ENCODE results near the gene TFDP2. TPM values are rescaled to one million over a fixed set of nuclear protein-coding genes. Genes with fewer than 3 reads are reported as not detected.

The TFDP2 gene
- total RNA-seq, 4 donors from 2014 or later, result 21.6 to 58.7 (median 44.1) TPM

- Histone ChIP-seq H3K27ac (peak overlapping the region; percentile 75), H3K4me1 (peaks cover 19% of the 10 kb centered on the region), H3K9me3 (no peaks in the 10 kb centered on the region), H3K27me3 (no peaks in the 10 kb centered on the region), H3K36me3 (peaks cover 11% of the 10 kb centered on the region), H3K4me3 (no peak overlapping the region)
- TF ChIP-seq POLR2A (IDR thresholded peaks at IDR 0.05) (no peak), CTCF (IDR thresholded peaks at IDR 0.05) (no peak), EP300 (IDR thresholded peaks at IDR 0.05) (no peak), POLR2AphosphoS5 (IDR thresholded peaks at IDR 0.05) (no peak)
- 35% methylated on average over 3 of the region's 3 CpGs for WGBS
- no peak for DNase-seq (ENCODE audit: low spot score in 2 of 2)
Measured at GRCh38 chr3:141960731-141961130, 188.6 kb downstream of the TFDP2 start.

GRCh38 chr3:141959589-141960554, 189.5 kb downstream of the TFDP2 start:
- H3K4me1 ChIP-seq, result peaks cover 26% of the 10 kb centered on the region
- WGBS, result 41% methylated on average over 8 of the region's 8 CpGs
- H3K9me3 ChIP-seq, result no peaks in the 10 kb centered on the region
- H3K36me3 ChIP-seq, result peaks cover 11% of the 10 kb centered on the region
- TF ChIP-seq POLR2A (IDR thresholded peaks at IDR 0.05) (no peak), EP300 (IDR thresholded peaks at IDR 0.05) (no peak), CTCF (IDR thresholded peaks at IDR 0.05) (no peak), POLR2AphosphoS5 (IDR thresholded peaks at IDR 0.05) (no peak)
- no peak overlapping the region for H3K4me3 ChIP-seq
- no peaks in the 10 kb centered on the region for H3K27me3 ChIP-seq
- peak overlapping the region; percentile 75 for H3K27ac ChIP-seq
- DNase-seq (ENCODE audit: low spot score in 2 of 2), result no peak

- no peak overlapping the region for H3K4me3 ChIP-seq
- H3K27ac ChIP-seq, result peak overlapping the region; percentile 6
- WGBS, result 35% methylated on average over 6 of the region's 6 CpGs
- no peaks in the 10 kb centered on the region for H3K9me3 ChIP-seq
- TF ChIP-seq POLR2AphosphoS5 (IDR thresholded peaks at IDR 0.05) (no peak), EP300 (IDR thresholded peaks at IDR 0.05) (no peak), CTCF (IDR thresholded peaks at IDR 0.05) (no peak), POLR2A (IDR thresholded peaks at IDR 0.05) (no peak)
- H3K36me3 ChIP-seq, result peaks cover 20% of the 10 kb centered on the region
- H3K4me1 ChIP-seq, result peaks cover 40% of the 10 kb centered on the region
- no peaks in the 10 kb centered on the region for H3K27me3 ChIP-seq
- peak in 1 of 2 donors; percentile 41 for DNase-seq (ENCODE audit: low spot score in 2 of 2)
Measured at GRCh38 chr3:141955175-141955574, 194.2 kb downstream of the TFDP2 start.

GRCh38 chr3:141952611-141953010, 196.7 kb downstream of the TFDP2 start:
- peaks cover 18% of the 10 kb centered on the region for H3K36me3 ChIP-seq
- H3K27ac ChIP-seq, result no peak overlapping the region
- H3K9me3 ChIP-seq, result no peaks in the 10 kb centered on the region
- WGBS, result 53% methylated on average over 2 of the region's 2 CpGs
- DNase-seq (ENCODE audit: low spot score in 2 of 2), result no peak
- TF ChIP-seq CTCF (IDR thresholded peaks at IDR 0.05) (no peak), POLR2AphosphoS5 (IDR thresholded peaks at IDR 0.05) (no peak), POLR2A (IDR thresholded peaks at IDR 0.05) (no peak), EP300 (IDR thresholded peaks at IDR 0.05) (no peak)
- no peak overlapping the region for H3K4me3 ChIP-seq
- peaks cover 29% of the 10 kb centered on the region for H3K4me1 ChIP-seq
- no peaks in the 10 kb centered on the region for H3K27me3 ChIP-seq

Data from suprapubic skin (tissue), 4 donors.